GM12892 (cell line): ENCODE measurements around the gene PARP8.

Experiments used
- DNase-seq: peaks from one replicate; pipeline ENCODE4 v3.0.0; 2011; ENCODE audit not compliant: insufficient read length
- FAIRE-seq: peaks from 2 replicates; lab custom pipeline; 2011; peaks lifted over from hg19 to GRCh38; lab: Jason Lieb, UNC
- POLR2A ChIP-seq: IDR thresholded peaks from 2 replicates; pipeline ENCODE4 v1.6.1; 2011; ENCODE audit warnings: low read depth, low read length, control low read depth
- POLR2AphosphoS5 ChIP-seq: IDR thresholded peaks from 2 replicates; pipeline ENCODE4 v1.6.1; 2011; ENCODE audit warnings: low read depth, low read length, control low read depth
- TAF1 ChIP-seq: IDR thresholded peaks from 2 replicates; pipeline ENCODE4 v1.6.1; 2011; ENCODE audit warnings: low read depth, mild to moderate bottlenecking, control low read depth, low read length, borderline replicate concordance

Gene PARP8

DNA sequence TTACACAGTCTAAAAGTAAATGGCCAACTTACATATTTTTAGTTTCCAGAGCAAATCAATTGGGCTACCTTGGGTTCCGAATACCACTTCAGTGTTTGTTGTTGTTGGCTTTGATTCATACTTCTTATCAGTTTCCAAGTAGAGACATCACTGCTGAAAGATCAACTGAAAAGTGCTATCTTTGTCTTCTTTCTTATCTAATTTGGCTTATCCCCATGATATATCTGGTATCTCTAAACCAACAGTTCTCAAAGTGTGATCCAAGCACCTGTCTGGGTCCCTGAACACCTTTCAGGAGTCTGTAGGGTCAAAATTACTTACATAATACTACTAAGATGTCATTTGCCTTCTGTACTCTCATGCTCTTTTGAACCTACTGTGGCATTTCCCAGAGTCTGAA lies 200.0 kb downstream of the PARP8 start:
- no peak for DNase-seq
- FAIRE-seq = no peak
- TF ChIP-seq POLR2AphosphoS5 = no peak
- TF ChIP-seq POLR2A = no peak
- no peak for TF ChIP-seq TAF1

DNA sequence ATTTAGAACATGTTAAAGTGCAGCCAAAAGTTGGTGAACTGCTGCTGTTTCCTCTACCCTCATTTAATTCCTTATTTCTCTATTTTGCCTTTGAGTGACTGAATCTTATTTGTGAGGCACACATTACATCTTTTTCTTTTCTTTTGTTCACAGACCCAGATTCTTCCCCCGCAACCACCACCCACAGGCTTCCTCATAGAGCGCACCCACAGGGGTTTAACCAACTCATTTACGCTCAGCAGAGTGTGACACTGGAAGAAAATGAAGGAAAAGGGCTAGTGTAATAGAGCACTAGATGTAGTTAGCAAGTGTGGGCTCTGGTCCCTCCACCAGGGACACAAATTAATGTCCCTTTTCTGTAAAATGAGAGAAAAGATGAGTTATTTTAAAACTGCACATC lies 200.7 kb downstream of the PARP8 start:
- DNase-seq = no peak
- no peak for FAIRE-seq
- TF ChIP-seq TAF1 = no peak
- no peak for TF ChIP-seq POLR2A
- TF ChIP-seq POLR2AphosphoS5 = no peak

DNA sequence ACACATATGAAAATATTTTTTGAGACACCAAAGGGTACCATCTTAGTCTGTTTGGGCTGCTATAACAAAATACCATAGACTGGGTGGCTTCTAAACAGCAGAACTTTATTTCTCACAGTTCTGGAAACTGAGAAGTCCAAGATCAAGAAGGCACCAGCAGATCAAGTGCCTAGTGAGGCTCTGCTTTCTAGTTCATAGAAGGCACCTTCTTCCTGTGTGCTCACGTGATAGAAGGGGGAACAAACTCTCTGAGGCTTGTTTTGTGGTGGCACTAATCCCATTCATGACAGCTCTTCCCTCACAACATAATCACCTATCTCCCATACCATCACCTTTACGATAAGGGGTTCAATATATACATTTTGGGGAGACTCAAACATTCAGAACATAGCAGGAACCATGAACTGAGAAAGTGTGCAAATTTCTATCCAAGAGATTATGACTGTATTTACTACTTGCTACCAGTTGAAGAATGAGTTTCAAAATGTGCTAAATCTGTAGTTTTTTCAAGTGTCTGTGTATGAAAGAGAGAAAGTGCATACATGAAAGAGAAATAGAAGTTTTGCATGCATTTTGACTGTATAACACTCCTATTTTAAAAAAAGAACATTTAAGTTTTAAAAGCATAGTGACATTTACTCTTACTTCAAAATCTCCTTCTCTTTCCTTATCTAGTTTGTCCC lies 207.3 kb downstream of the PARP8 start:
- DNase-seq = no peak
- TF ChIP-seq POLR2AphosphoS5 = no peak
- no peak for TF ChIP-seq POLR2A
- TF ChIP-seq TAF1 = no peak

DNA sequence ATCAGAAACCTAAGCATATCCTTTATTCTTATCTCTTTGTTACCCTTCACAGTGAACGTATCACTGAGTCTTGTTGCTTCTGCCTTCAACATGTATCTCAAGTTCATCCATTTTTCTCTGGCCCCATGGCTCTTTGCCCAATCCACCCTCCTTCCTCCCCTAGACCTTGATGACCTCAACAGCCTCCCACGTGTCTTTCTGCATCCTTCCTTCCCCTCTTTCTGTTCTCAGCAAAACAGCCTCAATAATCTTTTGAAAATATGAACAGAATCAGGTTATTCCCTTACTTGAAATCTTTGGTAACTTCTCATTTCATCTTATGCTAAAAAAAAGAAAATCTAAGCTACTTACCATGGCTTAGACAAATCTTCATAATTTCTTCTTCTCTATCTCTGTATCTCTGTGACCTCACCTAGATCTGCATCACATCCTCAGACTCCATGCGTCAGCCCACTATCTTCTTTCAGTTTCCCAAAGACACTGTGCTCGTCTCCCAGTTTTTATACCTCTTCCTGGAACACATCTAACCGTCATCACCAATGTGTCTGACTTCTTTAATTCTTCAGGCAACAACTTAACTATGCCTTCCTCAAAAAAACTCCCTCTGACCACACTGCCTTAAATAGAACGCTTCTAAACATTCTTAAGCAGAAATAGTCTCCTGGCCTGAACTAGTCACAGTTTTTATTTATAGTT lies 208.0 kb downstream of the PARP8 start:
- DNase-seq = no peak

More for the DNA sequence above, 207.3 kb downstream of the PARP8 start:
- no peak for FAIRE-seq

DNA sequence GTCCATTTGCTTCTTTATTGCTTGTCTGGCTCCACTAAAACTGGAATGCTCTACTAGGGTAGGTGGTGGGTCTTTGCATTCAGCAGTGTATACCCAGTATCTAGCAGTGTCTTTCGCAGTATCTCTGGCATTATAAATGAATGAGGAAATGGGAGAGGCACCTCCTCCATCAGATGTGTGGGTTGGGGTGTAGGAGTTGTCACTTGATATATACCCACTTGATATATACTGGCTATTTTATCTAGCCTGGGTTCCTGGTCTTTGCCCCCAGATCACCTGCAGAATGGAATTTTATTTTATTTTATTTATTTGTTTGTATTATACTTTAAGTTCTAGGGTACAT lies 208.5 kb downstream of the PARP8 start:
- DNase-seq (no peak), FAIRE-seq (no peak)
- TF ChIP-seq POLR2A (no peak), TAF1 (no peak), POLR2AphosphoS5 (no peak)

More for the DNA sequence above, 208.0 kb downstream of the PARP8 start:
- TF ChIP-seq POLR2AphosphoS5 = no peak
- TF ChIP-seq TAF1 = no peak
- TF ChIP-seq POLR2A = no peak
- FAIRE-seq = no peak

DNA sequence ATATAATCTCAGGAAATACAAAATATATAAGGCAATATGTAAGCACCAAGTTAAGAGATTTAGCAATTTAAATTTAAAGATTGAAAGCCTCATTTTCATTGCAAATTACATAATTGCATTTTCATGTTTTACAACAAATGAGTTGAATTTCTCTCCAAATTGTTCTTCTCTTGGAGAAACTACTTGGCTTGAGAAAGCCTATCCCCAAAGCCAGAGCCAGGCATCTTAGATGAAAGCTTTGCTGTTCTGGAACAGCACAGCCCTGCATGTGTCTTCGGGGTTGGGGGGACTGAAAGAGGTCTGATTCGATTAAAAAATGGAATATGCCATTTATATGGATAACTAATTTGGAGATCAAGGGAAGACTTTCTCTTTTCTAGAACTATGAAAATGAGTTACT lies 212.0 kb downstream of the PARP8 start:
- TF ChIP-seq TAF1 (no peak), POLR2A (no peak), POLR2AphosphoS5 (no peak)
- DNase-seq = no peak
- no peak for FAIRE-seq

DNA sequence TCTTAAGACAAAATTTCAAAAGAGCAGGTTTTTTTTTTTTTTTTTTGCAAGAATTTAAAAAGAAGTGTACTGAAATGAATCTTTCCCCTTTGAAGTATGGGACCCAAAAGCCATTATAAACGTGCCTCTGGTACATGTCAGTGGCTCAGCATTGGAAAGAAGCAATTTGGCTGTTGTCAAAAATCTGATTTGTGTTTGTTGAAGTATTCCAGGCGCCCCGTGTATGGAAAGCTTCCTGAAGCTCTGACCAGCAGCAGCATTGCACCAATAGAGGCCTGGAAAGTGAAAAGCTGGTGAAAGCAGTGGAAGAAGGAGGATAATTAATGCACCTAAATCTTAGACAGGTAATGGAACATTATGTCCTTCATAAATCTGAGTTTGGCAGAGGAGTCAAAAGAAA lies 215.0 kb downstream of the PARP8 start:
- FAIRE-seq = no peak
- TF ChIP-seq POLR2A (no peak), POLR2AphosphoS5 (no peak), TAF1 (no peak)
- no peak for DNase-seq

DNA sequence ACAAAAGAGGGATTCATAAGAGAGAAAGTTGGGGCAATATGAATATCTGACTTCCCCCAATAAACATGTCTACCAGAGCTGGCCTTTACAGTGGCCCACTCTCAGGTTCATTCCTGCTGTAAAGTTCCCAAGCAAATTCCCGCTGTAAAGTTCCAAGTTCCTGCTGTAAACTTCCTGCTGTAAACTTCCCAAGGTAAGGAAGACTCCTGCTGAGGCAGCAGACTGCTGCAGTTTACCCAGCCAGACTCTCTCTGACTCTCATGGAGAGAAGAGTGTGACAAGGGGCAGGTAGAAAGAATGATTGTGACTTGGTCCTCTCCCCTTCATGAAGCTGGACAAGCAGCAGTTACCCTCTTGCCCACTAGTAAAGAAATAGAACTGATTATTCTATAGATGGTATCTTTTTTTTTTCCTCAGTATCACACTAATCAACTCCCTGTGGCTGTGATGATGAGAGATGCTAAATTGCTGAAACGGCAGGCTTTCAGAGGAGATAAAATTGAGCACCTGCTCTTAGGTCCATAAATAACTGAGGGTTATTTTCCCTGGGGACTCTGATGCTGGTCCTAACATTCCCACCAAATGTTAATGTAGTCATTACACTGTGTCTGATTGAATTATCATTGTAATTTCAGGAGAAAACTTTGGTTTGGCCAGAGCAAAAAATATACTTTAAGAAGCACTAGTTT lies 220.4 kb downstream of the PARP8 start:
- TF ChIP-seq TAF1 (no peak), POLR2AphosphoS5 (no peak)
- FAIRE-seq (no peak), DNase-seq (no peak)

DNA sequence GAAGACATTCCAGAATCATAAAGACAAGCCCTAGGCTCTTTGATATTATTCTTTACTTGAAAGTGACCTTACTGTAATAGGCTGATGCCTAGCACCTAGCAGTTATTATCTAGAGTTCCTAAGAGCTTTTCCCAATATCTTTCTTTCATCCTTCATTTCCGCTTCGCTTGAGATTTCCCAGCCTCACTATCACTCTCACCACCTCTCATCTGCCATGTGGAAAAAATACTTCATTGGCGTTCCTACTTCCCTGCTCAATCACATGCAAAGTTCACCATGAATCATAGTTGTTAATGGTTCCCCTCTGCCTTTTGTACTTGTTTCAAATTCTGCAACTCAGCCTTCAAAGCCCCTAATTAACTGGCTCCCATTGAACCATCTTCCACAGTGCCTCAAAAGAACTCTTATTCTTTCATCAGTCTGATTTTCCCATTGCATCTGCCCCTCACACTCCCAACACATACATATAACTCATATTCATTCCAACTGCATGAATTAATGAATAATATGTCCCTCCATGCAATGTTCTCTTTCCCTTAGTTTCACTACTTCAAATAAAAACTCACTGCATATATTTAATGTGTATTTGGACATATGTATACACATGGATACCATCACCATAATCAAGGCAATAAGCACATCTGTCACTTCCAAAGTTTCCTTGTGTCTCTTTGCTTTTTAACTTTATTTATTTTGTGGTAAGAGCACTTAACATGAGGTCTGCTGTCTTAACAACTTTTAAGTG lies 221.6 kb downstream of the PARP8 start:
- TF ChIP-seq POLR2AphosphoS5 = no peak
- TF ChIP-seq TAF1 = no peak
- no peak for TF ChIP-seq POLR2A
- DNase-seq (no peak), FAIRE-seq (no peak)

DNA sequence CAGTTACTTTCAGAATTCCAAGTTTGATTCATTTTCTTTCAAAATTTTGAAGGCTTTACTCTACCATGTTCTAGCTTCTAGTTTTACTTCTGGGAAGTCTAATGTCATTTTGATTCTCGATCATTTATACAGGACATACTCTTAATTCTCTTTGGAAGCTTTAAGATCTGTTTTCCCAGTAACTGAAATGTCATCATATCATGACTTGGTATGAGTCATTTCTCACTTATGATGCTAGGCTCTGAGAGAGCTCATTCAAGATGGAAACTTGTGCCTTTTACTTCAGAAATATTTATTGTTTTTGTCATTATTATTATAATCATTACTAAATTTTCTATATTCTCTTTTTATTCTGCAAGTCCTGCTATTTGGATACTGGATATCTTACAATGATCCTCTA lies 222.3 kb downstream of the PARP8 start:
- FAIRE-seq = no peak
- TF ChIP-seq TAF1 (no peak), POLR2AphosphoS5 (no peak)
- no peak for DNase-seq

DNA sequence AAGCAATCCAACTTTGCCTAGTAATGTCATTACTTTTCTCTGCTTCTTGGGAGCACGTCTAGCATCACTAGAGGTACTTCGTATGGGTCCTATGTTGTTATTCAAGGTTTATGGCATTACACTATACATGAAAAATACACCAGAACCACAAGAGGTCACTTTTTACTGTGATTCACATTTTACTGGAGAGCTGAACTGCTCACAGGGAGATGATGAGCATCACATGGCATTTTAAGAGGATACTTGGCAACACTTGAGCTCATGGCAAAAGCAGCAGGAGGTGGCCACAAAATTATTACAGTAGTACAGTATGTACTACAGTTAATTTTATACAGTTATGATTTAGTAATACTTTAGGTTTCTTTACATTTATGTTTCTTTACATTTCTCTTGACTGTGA lies 223.4 kb downstream of the PARP8 start:
- FAIRE-seq (no peak), DNase-seq (no peak)
- TF ChIP-seq POLR2A (no peak), TAF1 (no peak), POLR2AphosphoS5 (no peak)
